GM19467 (cell line): ENCODE measurements around the gene ETS1.
A peak's percentile ranks its signal among the peaks of the same experiment; 100 is the strongest.

Source experiments
- ATAC-seq: cut with Tn5 transposase; IDR thresholded peaks from one replicate; pipeline ENCODE4 v1.9.1; 2021; ENCODE audit warnings: mild to moderate bottlenecking, moderate library complexity; ENCODE audit not compliant: unreplicated experiment

The ETS1 gene

GRCh38 chr11:128619540-128620308 is 32.4 kb upstream of the ETS1 start:
- ATAC-seq: no peak

- no peak for ATAC-seq
Observed at GRCh38 chr11:128619007-128619406, 31.6 kb upstream of the ETS1 start.

- ATAC-seq: no peak
Observed at GRCh38 chr11:128618603-128619002, 31.2 kb upstream of the ETS1 start.

GRCh38 chr11:128616161-128616560 is 28.8 kb upstream of the ETS1 start:
- no peak for ATAC-seq

- ATAC-seq: no peak
Observed at GRCh38 chr11:128615612-128616011, 28.3 kb upstream of the ETS1 start.

GRCh38 chr11:128615076-128615475 is 27.7 kb upstream of the ETS1 start:
- no peak for ATAC-seq

- no peak for ATAC-seq
Observed at GRCh38 chr11:128614026-128614425, 26.7 kb upstream of the ETS1 start.

GRCh38 chr11:128613300-128613995 is 26.1 kb upstream of the ETS1 start:
- no peak for ATAC-seq

- ATAC-seq: peak; percentile 92
Observed at GRCh38 chr11:128610721-128611617, 23.6 kb upstream of the ETS1 start.

GRCh38 chr11:128609785-128610184 is 22.4 kb upstream of the ETS1 start:
- ATAC-seq: no peak

GRCh38 chr11:128608746-128609407 is 21.5 kb upstream of the ETS1 start:
- ATAC-seq: no peak

- no peak for ATAC-seq
Observed at GRCh38 chr11:128607819-128608218, 20.5 kb upstream of the ETS1 start.

- no peak for ATAC-seq
Observed at GRCh38 chr11:128604723-128605122, 17.4 kb upstream of the ETS1 start.

GRCh38 chr11:128603752-128604414 is 16.5 kb upstream of the ETS1 start:
- no peak for ATAC-seq

GRCh38 chr11:128603003-128603696 is 15.8 kb upstream of the ETS1 start:
- no peak for ATAC-seq

- no peak for ATAC-seq
Observed at GRCh38 chr11:128599729-128600128, 12.4 kb upstream of the ETS1 start.

- no peak for ATAC-seq
Observed at GRCh38 chr11:128598506-128599150, 11.3 kb upstream of the ETS1 start.

GRCh38 chr11:128598096-128598495 is 10.7 kb upstream of the ETS1 start:
- ATAC-seq: no peak

- ATAC-seq: no peak
Observed at GRCh38 chr11:128597209-128597608, 9.9 kb upstream of the ETS1 start.
